Activated B cell treated with CpG ODN at 0.5 μM for 24 hours (primary cell): ENCODE data around the gene SH2D5. TPM values are rescaled to one million over a fixed set of nuclear protein-coding genes. Genes with fewer than 3 reads are reported as not detected.
"Not testable (repeated sequence)": the region's sequence is repeated elsewhere in the genome, so short reads cannot be mapped to it uniquely, and the experiment has no call there.

Source experiments
- ATAC-seq: fragments of 200-7000 bp; cut with Tn5 transposase; one replicate; pipeline ENCODE4 v1.10.0; 2021; ENCODE audit warnings: low read depth, mild to moderate bottlenecking, moderate library complexity
- CTCF ChIA-PET: fragments of 350-600 bp; sonication (Branson Sonifier 250); formaldehyde crosslinking; loops from one replicate; lab custom pipeline; 2021; ENCODE audit warnings: antibody characterized with exemption; lab: Charles Lee
- POLR2A ChIA-PET: fragments of 350-600 bp; sonication (Branson Sonifier 250); formaldehyde crosslinking; loops from one replicate; lab custom pipeline; 2021; ENCODE audit warnings: antibody characterized with exemption; lab: Charles Lee
- DNase-seq: peaks from one replicate; pipeline ENCODE4 v3.0.0; 2022
- H3K27ac Mint-ChIP-seq: one replicate; pipeline ENCODE4 v1.8.0; 2020; ENCODE audit warnings: mixed read lengths
- H3K27me3 Mint-ChIP-seq: one replicate; pipeline ENCODE4 v1.8.0; 2021; ENCODE audit warnings: mixed read lengths
- H3K36me3 Mint-ChIP-seq: one replicate; pipeline ENCODE4 v1.8.0; 2021; ENCODE audit warnings: low read depth, mixed read lengths
- H3K4me1 Mint-ChIP-seq: one replicate; pipeline ENCODE4 v1.8.0; 2021; ENCODE audit warnings: mixed read lengths
- H3K4me3 Mint-ChIP-seq: one replicate; pipeline ENCODE4 v1.8.0; 2020; ENCODE audit warnings: mild to moderate bottlenecking, mixed read lengths
- H3K9me3 Mint-ChIP-seq: one replicate; pipeline ENCODE4 v1.8.0; 2020; ENCODE audit warnings: mixed read lengths
- intact Hi-C: fragments of 100-400 bp; cut with micrococcal nuclease; formaldehyde crosslinking; loops from one replicate; pipeline ENCODE4 v1.15.1; 2024
- total RNA-seq: library from RNA; stranded (reverse); gene quantifications from 2 replicates; pipeline ENCODE4 v1.2.3, GENCODE V29; 2022
- TF ChIP-seq, protein P1 (sequence below): fragments of 200-600 bp; IDR thresholded peaks from one replicate; pipeline ENCODE4 v1.8.0; 2022; ENCODE audit warnings: antibody characterized with exemption, mild to moderate bottlenecking

SH2D5 gene
- total RNA-seq, 1 donor from 2014 or later = 0.89 TPM

DNA sequence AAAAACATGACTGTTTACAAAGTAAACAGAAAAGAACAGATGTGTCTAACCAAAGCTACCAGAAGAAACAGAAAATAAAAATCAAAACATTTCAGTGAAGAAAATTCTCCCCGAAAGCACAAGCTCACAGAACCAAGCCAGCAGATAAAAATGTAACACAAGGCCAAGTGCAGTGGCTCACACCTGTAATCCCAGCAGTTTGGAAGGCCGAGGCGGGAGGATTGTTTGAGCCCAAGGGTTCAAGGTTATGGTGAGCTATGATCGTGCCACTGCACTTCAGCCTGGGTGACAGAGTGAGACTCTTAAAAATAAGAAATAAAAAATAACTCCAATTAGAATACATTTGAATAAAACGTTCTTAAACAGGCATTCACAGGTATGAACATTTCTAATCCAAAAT, 52.2 kb downstream of the SH2D5 start:
- peaks cover 8% of the 10 kb centered on the region for H3K27me3 Mint-ChIP-seq
- peaks cover 3% of the 10 kb centered on the region for H3K36me3 Mint-ChIP-seq
- DNase-seq (no peak), ATAC-seq (no peak)
- TF ChIP-seq, protein P1, sequence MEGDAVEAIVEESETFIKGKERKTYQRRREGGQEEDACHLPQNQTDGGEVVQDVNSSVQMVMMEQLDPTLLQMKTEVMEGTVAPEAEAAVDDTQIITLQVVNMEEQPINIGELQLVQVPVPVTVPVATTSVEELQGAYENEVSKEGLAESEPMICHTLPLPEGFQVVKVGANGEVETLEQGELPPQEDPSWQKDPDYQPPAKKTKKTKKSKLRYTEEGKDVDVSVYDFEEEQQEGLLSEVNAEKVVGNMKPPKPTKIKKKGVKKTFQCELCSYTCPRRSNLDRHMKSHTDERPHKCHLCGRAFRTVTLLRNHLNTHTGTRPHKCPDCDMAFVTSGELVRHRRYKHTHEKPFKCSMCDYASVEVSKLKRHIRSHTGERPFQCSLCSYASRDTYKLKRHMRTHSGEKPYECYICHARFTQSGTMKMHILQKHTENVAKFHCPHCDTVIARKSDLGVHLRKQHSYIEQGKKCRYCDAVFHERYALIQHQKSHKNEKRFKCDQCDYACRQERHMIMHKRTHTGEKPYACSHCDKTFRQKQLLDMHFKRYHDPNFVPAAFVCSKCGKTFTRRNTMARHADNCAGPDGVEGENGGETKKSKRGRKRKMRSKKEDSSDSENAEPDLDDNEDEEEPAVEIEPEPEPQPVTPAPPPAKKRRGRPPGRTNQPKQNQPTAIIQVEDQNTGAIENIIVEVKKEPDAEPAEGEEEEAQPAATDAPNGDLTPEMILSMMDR = no peak
- peaks cover 15% of the 10 kb centered on the region for H3K4me1 Mint-ChIP-seq
- no peak overlapping the region for H3K27ac Mint-ChIP-seq
- intact Hi-C loops = no loop called here
- POLR2A ChIA-PET = no interaction called here
- H3K4me3 Mint-ChIP-seq = no peak overlapping the region
- CTCF ChIA-PET = no interaction called here
- H3K9me3 Mint-ChIP-seq = peaks cover 4% of the 10 kb centered on the region

DNA sequence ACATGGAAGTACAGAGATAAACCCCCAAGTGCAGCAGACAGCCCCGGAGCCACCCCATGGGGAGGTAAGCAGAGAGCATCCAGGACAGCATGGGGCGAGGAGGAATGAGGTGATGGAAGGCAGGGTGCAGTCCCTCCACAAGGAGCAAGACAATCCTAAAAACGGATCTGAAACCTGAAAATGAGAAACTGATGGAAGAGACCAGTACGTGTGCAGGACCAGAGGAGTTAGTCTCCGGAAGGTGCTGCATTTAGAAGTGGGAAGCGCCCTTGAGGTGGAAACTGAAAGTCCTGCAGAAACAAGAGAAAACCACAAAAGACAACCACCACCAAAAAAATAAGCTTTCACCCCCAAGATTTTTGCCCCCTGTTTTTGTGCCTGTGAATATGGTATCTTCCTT, 53.9 kb downstream of the SH2D5 start:
- Mint-ChIP-seq H3K27me3 (peaks cover under 1% of the 10 kb centered on the region), H3K4me1 (peaks cover 15% of the 10 kb centered on the region), H3K4me3 (peak overlapping the region; percentile 57), H3K9me3 (peaks cover 4% of the 10 kb centered on the region), H3K36me3 (peaks cover 3% of the 10 kb centered on the region), H3K27ac (peak overlapping the region; percentile 46)
- CTCF ChIA-PET = no interaction called here
- POLR2A ChIA-PET = no interaction called here
- intact Hi-C loops = no loop called here
- DNase-seq (no peak), ATAC-seq (peak; percentile 21)
- TF ChIP-seq, protein P1 = no peak

DNA sequence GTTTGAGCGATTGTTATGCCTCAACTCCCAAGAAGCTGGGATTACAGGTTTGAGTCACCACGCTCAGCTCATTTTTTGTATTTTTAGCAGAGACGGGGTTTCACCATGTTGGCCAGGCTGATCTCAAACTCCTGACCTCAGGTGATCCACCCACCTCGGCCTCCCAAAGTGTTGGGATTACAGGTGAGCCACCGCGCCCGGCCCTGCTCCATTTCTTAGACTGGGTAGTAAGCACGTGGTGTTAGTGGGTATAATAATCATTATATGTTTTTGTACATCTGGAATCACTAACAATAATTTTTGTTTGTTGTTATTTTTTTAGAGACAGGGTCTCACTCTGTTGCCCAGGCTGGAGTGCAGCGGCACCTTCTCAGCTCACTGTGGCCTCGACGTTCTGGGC, 58.9 kb downstream of the SH2D5 start:
- H3K27me3 Mint-ChIP-seq, H3K36me3 Mint-ChIP-seq, H3K27ac Mint-ChIP-seq, DNase-seq, POLR2A ChIA-PET, ATAC-seq, H3K4me1 Mint-ChIP-seq, H3K4me3 Mint-ChIP-seq, H3K9me3 Mint-ChIP-seq, CTCF ChIA-PET, intact Hi-C loops: not testable (repeated sequence)

DNA sequence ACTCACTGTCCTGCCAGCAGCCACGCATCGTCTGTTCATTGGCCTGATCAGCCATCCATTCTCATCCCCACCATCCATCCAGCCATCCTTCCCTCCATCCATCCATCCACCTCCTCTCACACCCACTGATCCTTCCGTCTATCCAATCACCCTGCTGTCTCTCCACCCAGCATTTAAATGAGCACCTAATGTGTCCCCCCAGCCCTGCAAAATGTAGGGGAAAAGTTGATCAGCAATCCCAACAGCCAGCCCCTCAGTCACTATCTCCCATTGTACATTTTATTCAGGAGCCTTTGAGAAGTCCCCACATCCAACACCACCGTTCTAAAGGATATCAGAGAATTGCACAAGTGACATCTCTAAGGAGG, 60.3 kb downstream of the SH2D5 start:
- ChIA-PET POLR2A (no interaction called here), CTCF (no interaction called here)
- H3K36me3 Mint-ChIP-seq = no peaks in the 10 kb centered on the region
- ATAC-seq = no peak
- H3K9me3 Mint-ChIP-seq = no peaks in the 10 kb centered on the region
- no peak overlapping the region for H3K27ac Mint-ChIP-seq
- no peak overlapping the region for H3K4me3 Mint-ChIP-seq
- H3K4me1 Mint-ChIP-seq = no peaks in the 10 kb centered on the region
- no peak for DNase-seq
- TF ChIP-seq, protein P1 = no peak
- intact Hi-C loops = no loop called here
- H3K27me3 Mint-ChIP-seq = peaks cover 3% of the 10 kb centered on the region

DNA sequence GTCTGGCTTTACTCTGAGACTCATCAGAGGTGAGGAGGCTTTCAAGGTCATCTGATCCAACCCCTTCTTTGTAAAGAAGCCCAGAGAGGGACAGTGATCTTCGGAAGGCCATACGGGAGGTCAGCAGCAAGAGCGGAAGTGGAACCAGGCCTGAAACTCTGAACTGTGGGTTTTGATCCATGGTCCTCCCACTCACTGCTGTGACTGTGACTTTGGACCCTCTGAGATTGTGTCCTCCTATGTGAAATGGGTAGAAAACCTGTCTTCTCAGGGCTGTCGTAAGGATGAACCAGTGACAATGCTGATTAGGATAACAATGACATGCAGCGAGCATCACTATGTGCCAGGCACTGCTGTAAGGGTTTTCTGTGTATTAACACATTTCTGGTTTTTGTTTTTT, 61.6 kb downstream of the SH2D5 start:
- CTCF ChIA-PET = no interaction called here
- TF ChIP-seq, protein P1 = no peak

More for the DNA sequence above, 61.6 kb downstream of the SH2D5 start:
- no peaks in the 10 kb centered on the region for H3K36me3 Mint-ChIP-seq
- H3K27me3 Mint-ChIP-seq = peaks cover 3% of the 10 kb centered on the region
- POLR2A ChIA-PET = no interaction called here
- H3K4me1 Mint-ChIP-seq = no peaks in the 10 kb centered on the region
- ATAC-seq = no peak
- no peaks in the 10 kb centered on the region for H3K9me3 Mint-ChIP-seq
- DNase-seq = no peak
- no peak overlapping the region for H3K4me3 Mint-ChIP-seq
- intact Hi-C loops = no loop called here
- no peak overlapping the region for H3K27ac Mint-ChIP-seq

Other genes with a start within 250 kb of the SH2D5 start
- gene CAMK2N1, start 246.5 kb downstream of the SH2D5 start, total RNA-seq = 0.18 and 0.71 TPM in 2 replicates
- 21.7 TPM in 2 replicates for gene MUL1, start 224.6 kb downstream of the SH2D5 start, total RNA-seq
- gene FAM43B, start 180.1 kb downstream of the SH2D5 start, total RNA-seq = not detected in 2 replicates
- gene CDA, start 143.6 kb downstream of the SH2D5 start, total RNA-seq = not detected in 2 replicates
- 3.4 and 4.2 TPM in 2 replicates for gene PINK1, start 99.2 kb downstream of the SH2D5 start, total RNA-seq
- gene DDOST, start 71.3 kb downstream of the SH2D5 start, total RNA-seq = 132 TPM in 2 replicates
- not detected in 2 replicates for gene KIF17, start 14.7 kb downstream of the SH2D5 start, total RNA-seq
- 179 and 183 TPM in 2 replicates for gene HP1BP3, start 54.6 kb upstream of the SH2D5 start, total RNA-seq